Natural killer cell (primary cell): Measurements from ENCODE around the gene CRELD1. TPM values are rescaled to one million over a fixed set of nuclear protein-coding genes. Genes with fewer than 3 reads are reported as not detected.
A peak's percentile ranks its signal among the peaks of the same experiment; 100 is the strongest.

Experiments
- ATAC-seq, 3 donors: fragments of 150-1000 bp in 2 of 3; fragments of 200-7000 bp in 1 of 3; cut with Tn5 transposase; 1 replicate in 1 of 3; 2 replicates in 2 of 3; pipeline ENCODE4 v1.10.0; 2021; ENCODE audit warnings: mild to moderate bottlenecking in 2 of 3, moderate library complexity in 2 of 3
- DNase-seq, 2 donors: peaks; one replicate each; pipeline versions ENCODE4 v3.0.0 to v3.0.0-alpha.2; 2013 to 2021; ENCODE audit warnings: mixed read lengths in 1 of 2
- H3K27ac ChIP-seq: one replicate; pipeline ENCODE4 v1.5.1; 2013; ENCODE audit warnings: mild to moderate bottlenecking, low read length
- H3K27me3 ChIP-seq: one replicate; pipeline ENCODE4 v1.6.1; 2013; ENCODE audit warnings: low read length; ENCODE audit not compliant: control insufficient read depth, insufficient read depth
- H3K36me3 ChIP-seq: one replicate; pipeline ENCODE4 v1.6.1; 2013; ENCODE audit warnings: low read length; ENCODE audit not compliant: control insufficient read depth, insufficient read depth
- H3K4me1 ChIP-seq: one replicate; pipeline ENCODE4 v1.6.1; 2013; ENCODE audit warnings: low read length; ENCODE audit not compliant: control insufficient read depth, insufficient read depth
- H3K4me3 ChIP-seq: one replicate; pipeline ENCODE4 v1.5.1; 2013; ENCODE audit warnings: low read length
- H3K9me3 ChIP-seq: one replicate; pipeline ENCODE4 v1.6.1; 2013; ENCODE audit warnings: low read length; ENCODE audit not compliant: control insufficient read depth, insufficient read depth
- H3K27ac Mint-ChIP-seq, 2 donors: one replicate each; pipeline ENCODE4 v1.8.0; 2022; ENCODE audit warnings: mild to moderate bottlenecking in 2 of 2, mixed read lengths in 2 of 2, moderate library complexity in 1 of 2
- H3K27me3 Mint-ChIP-seq, 2 donors: one replicate each; pipeline ENCODE4 v1.8.0; 2022; ENCODE audit warnings: low read depth in 2 of 2, mixed read lengths in 2 of 2
- H3K36me3 Mint-ChIP-seq: one replicate; pipeline ENCODE4 v1.8.0; 2022; ENCODE audit warnings: mixed read lengths
- H3K4me1 Mint-ChIP-seq, 2 donors: one replicate each; pipeline ENCODE4 v1.8.0; 2022; ENCODE audit warnings: mixed read lengths in 2 of 2
- H3K4me3 Mint-ChIP-seq: one replicate; pipeline ENCODE4 v1.8.0; 2022; ENCODE audit warnings: mild to moderate bottlenecking, moderate library complexity, mixed read lengths
- H3K9me3 Mint-ChIP-seq, 2 donors: one replicate each; pipeline ENCODE4 v1.8.0; 2022; ENCODE audit warnings: mixed read lengths in 2 of 2
- CTCF ChIP-seq: fragments of 200-600 bp; IDR thresholded peaks from one replicate; pipeline ENCODE4 v1.8.0; 2022; ENCODE audit warnings: antibody characterized with exemption
- WGBS: methylation state at CpG from one replicate; pipeline ENCODE4 v1.1.7; 2013; ENCODE audit warnings: missing lambda C conversion rate; ENCODE audit not compliant: insufficient coverage; 5-methylcytosine and 5-hydroxymethylcytosine counted together
- intact Hi-C: fragments of 100-400 bp; cut with micrococcal nuclease; formaldehyde crosslinking; loops from one replicate; pipeline ENCODE4 v1.14.2; 2022
- total RNA-seq, 4 donors: library from RNA; stranded (reverse); fragments of 120-200 nt in 1 of 4; gene quantifications; one replicate each; pipeline versions ENCODE4 v1.2.3 to v1.2.4, GENCODE V29; 2013 to 2022

CRELD1 gene
- total RNA-seq, 3 donors from 2014 or later (not counting 1 experiment from before 2014, with no cell fraction given), result 29.1 to 35.6 (median 32.9) TPM

DNA sequence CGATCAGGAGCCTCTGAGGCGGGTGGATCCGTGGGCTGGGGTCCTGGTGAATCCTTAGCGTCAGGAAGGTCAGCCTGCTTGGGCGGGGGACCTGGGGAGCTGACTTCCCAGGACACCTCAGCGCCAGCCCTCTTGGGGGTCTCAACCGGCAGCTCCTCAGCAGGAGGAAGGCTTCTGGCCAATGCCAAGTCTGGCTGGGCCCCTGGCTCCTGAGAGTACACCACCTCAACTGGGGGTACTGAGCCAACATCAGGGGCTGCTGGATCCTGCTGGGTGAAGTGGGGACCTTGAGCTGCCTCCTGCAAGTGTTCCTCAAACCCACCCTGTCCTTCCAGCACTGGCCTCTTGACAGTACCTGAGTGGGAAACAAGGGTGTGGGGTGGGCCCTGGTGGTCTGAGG is 15.5 kb downstream of the CRELD1 start:
- TF ChIP-seq CTCF, result no peak
- Histone ChIP-seq H3K36me3 (no peaks in the 10 kb centered on the region), H3K27me3 (no peaks in the 10 kb centered on the region), H3K4me1 (peaks cover 23% of the 10 kb centered on the region), H3K4me3 (no peak overlapping the region), H3K27ac (no peak overlapping the region), H3K9me3 (no peaks in the 10 kb centered on the region)
- intact Hi-C loops, result no loop called here
- H3K27ac Mint-ChIP-seq, result no peak overlapping the region
- 95% methylated on average over 7 of the region's 7 CpGs for WGBS
- no peak for ATAC-seq
- H3K36me3 Mint-ChIP-seq, result no peaks in the 10 kb centered on the region
- no peaks in the 10 kb centered on the region for H3K27me3 Mint-ChIP-seq
- DNase-seq, result no peak
- no peaks in the 10 kb centered on the region for H3K9me3 Mint-ChIP-seq
- H3K4me1 Mint-ChIP-seq, result peaks cover 21 to 24% of the 10 kb centered on the region in 2 donors
- no peak overlapping the region for H3K4me3 Mint-ChIP-seq

GRCh38 chr3:9949626-9950025 is 16.0 kb downstream of the CRELD1 start:
- no peak for DNase-seq
- no peak for TF ChIP-seq CTCF
- H3K27ac ChIP-seq, result no peak overlapping the region
- H3K36me3 ChIP-seq, result no peaks in the 10 kb centered on the region
- ATAC-seq, result no peak
- Mint-ChIP-seq H3K4me1 (peaks cover 21 to 24% of the 10 kb centered on the region in 2 donors), H3K27me3 (no peaks in the 10 kb centered on the region), H3K4me3 (no peak overlapping the region), H3K27ac (no peak overlapping the region), H3K36me3 (no peaks in the 10 kb centered on the region), H3K9me3 (no peaks in the 10 kb centered on the region)
- intact Hi-C loops, result no loop called here
- H3K4me3 ChIP-seq, result no peak overlapping the region
- H3K27me3 ChIP-seq, result no peaks in the 10 kb centered on the region
- H3K4me1 ChIP-seq, result peaks cover 23% of the 10 kb centered on the region
- H3K9me3 ChIP-seq, result no peaks in the 10 kb centered on the region
- 93% methylated on average over 9 of the region's 9 CpGs for WGBS

GRCh38 chr3:9951126-9951525 is 17.5 kb downstream of the CRELD1 start:
- intact Hi-C loops, result no loop called here
- H3K27me3 Mint-ChIP-seq, result no peaks in the 10 kb centered on the region
- no peaks in the 10 kb centered on the region for H3K36me3 Mint-ChIP-seq
- no peak overlapping the region for H3K4me3 ChIP-seq
- no peaks in the 10 kb centered on the region for H3K9me3 Mint-ChIP-seq
- H3K9me3 ChIP-seq, result no peaks in the 10 kb centered on the region
- H3K4me1 ChIP-seq, result peaks cover 19% of the 10 kb centered on the region
- no peak overlapping the region for H3K27ac Mint-ChIP-seq
- DNase-seq (no peak), ATAC-seq (no peak)
- no peaks in the 10 kb centered on the region for H3K36me3 ChIP-seq
- peaks cover 20 to 22% of the 10 kb centered on the region in 2 donors for H3K4me1 Mint-ChIP-seq
- H3K27ac ChIP-seq, result no peak overlapping the region
- H3K4me3 Mint-ChIP-seq, result peak overlapping the region; percentile 92
- WGBS, result 6% methylated on average over 7 of the region's 7 CpGs
- H3K27me3 ChIP-seq, result no peaks in the 10 kb centered on the region
- no peak for TF ChIP-seq CTCF

- TF ChIP-seq CTCF, result no peak
- H3K9me3 ChIP-seq, result no peaks in the 10 kb centered on the region
- WGBS, result 12% methylated on average over 10 of the region's 10 CpGs
- Mint-ChIP-seq H3K9me3 (no peaks in the 10 kb centered on the region), H3K4me3 (peak overlapping the region; percentile 92), H3K27ac (no peak overlapping the region), H3K27me3 (no peaks in the 10 kb centered on the region), H3K4me1 (peaks cover 17 to 19% of the 10 kb centered on the region in 2 donors), H3K36me3 (no peaks in the 10 kb centered on the region)
- H3K4me1 ChIP-seq, result peaks cover 17% of the 10 kb centered on the region
- intact Hi-C loops, result no loop called here
- ATAC-seq (no peak), DNase-seq (no peak)
- no peaks in the 10 kb centered on the region for H3K36me3 ChIP-seq
- H3K27ac ChIP-seq, result no peak overlapping the region
- peak overlapping the region; percentile 35 for H3K4me3 ChIP-seq
- H3K27me3 ChIP-seq, result no peaks in the 10 kb centered on the region
These were observed 17.9 kb downstream of the CRELD1 start for GRCh38 chr3:9951598-9951961.
